GM18873 (cell line): ENCODE data around the gene DSTN.

Experiments used
- ATAC-seq: cut with Tn5 transposase; IDR thresholded peaks from one replicate; pipeline ENCODE4 v1.9.1; 2021; ENCODE audit warnings: mild to moderate bottlenecking, moderate library complexity, moderate number of reproducible peaks; ENCODE audit not compliant: unreplicated experiment, low FRiP score

The DSTN gene

DNA sequence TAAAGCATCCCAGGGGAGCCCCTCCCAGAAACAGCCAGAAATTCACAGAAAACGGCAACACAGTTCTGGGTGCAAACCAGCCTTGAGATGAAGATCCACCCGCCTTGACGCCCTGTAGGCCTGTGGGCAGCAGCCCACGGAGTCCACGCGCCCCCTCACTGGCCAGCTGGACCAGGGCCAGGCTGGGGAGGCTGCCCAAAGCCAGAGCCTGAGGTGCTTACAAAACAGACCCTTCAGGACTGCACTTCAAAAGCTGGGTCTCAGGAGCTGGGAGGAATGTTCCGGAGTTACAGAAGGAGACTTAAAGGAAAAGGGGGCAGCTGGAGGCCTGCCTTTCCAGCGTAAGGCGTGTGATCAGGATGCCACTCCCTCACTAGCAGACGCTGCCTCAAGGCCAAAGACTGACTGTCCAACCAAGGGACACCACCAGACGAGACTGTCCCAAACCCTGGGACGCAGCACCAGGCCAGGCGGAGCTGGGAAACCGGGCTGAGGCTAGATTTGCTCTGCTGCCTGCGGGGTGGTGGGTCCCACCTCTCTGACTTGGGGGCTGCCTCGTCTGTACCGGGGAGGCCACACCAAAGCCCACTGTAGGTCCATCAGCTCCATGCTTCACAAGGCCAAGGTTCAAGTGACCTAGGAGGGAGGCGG is 64.1 kb downstream of the DSTN start:
- no peak for ATAC-seq

DNA sequence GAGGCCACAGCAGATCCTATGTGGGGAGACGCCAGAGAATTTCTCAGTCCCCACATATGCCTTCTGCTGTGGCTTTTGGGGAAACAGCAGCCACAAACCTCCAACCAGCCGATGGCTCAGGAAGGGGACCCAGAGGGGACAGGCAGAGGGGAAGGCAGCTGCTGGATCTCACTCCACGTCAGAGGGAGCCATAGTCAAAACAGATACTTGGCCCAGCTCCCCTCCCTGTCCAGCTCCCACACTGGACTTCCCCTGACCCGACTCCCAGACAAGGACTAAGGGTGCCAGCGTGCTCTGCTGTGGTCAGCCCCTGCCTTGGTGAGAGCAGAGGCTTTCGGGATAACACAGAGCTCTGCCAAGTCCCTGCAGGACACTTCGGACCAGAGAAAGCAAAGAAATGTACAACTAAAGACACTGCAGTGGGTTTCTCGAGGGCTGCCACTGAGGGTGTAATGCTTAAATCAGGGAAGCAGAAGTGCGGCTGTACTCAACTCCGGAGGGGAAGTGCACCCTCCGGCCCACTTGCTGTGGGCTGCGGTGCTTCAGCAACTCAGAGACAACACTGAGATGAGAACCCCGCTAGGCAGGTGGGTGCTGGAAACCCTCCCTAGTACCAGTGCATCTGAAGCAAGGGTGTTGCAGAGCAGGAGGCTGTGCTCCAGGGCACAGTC is 64.9 kb downstream of the DSTN start:
- no peak for ATAC-seq

DNA sequence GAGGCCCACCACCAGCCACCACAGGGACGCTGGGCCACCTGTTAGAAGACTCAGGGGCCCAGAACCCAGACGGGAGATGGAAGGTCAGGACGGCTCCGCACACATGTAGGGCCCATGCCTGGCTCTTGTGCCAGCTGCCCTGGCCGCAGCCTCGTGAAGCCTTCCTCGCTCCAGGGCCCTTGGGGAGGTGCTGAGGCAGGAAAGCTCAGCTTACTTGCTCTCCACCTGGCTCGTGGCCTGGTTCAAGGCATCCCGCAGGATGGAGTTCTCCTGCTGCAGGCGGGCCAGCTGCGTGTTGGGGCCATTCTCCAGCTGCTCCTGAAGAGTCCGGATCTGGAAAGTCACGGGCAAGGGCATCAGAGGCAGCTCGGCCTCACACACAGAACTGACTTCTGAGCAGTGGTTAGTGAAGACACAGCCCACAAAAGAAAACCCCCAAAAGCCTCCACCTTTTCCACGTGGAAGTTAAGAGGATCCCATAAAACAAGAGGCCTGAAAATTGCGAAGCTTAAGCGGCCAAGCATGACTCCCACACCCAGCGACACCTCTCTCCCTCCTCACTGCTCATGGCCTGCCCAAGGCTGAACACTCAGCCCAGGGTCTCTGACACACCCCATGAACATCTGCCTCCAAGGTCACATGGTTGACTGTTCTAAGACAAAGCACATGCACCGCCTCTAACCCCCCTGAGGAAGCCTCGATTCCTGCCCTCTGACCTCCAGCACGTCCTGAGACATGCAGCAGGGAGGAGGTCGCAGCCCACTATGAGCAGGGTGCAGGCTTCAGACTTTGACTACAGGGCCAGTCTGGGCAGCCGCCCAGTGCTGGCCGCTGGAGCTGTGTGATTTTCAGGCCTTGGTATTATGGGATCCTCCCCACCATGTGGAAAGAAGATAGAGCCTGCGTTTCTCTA is 65.7 kb downstream of the DSTN start:
- ATAC-seq, result no peak

DNA sequence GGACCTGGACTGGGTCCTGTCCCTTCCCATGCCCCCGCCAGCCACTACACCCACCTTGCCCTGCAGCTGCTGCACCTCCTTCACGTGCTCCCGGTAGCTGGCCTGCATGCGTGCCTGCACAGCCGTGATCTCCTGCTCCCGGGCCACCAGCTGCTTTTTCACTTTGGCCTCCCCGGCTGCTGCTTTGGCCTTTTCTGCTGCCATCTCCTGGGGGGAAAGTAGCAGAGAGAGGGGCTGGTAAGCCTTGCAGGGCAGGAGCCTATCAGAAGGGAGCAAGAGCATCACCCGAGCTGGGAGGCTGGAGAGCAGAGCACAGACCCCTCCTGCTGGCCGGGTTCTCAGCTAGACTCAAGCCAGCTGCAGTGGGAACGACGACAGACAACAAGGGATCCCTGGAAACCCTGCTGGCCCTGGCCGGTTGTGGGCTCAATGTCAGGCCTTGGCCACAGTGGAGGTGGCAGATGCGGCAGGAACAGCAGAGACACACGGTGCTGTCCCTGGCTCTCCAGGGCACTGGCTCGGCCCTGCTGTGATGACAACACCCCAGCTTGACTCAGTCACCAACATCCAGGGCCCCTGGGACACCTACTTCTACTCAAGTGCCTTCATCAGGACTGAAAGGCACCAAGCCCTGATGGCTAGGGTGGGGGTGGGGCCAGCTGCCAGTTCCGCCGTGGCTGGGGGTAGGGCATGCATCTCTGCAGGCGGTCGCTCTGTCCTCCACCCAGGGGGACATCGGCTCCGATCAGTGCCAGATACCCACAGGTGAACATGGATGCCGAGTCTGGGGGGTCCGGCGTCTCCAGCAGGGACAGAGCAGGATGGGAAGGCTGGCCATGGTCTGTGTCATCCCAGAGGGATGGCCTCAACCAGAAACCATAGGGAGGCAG is 66.9 kb downstream of the DSTN start:
- ATAC-seq, result no peak

DNA sequence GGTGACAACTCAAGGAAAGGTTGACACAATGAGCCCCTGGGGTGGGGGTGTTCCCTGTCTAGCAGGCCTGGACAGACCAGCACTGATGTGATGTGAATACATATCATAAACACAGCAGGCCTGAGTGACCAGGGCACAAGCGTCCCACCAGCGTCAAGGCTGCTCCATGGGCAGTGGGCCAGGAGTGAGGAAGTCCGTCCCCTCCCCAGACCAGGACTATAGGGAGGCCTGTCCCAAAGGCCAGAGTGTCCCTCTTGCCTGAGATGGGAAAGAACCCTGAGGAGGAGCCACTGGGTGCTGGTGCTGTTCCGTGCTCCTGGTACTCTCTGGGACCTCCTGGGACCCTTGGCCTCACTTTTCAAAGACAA is 67.5 kb downstream of the DSTN start:
- no peak for ATAC-seq

DNA sequence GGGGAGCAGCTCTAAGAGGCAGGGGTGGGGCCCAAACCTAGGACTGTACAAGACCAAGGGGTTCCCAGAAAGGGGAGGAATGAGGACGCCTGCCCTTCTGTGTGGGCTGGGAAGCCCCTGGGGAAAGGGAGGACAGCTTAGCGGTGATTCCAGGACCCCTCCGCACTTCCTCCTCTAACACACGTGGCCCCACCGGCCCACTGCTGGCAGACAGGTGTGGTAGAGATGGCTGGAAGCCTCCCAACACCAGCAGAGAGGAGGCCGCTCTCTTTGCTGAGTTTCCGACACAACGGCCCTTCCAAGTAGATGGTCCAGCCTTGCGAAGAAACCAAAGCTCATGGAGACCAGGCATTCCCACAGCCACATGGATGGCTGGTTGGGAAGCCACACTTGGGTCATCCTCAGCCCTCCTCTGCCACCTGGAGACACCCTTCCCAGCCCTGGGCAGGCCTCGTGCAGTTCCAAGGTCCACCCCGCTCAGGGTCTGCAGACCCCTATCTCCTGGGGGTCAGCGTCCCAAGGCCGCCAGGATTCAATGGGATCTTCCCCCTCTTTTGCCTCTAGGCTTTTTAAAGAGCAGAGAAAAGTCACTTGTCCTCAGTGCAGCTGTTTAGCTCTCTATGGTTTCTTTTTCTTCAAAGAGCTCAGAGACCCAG is 68.2 kb downstream of the DSTN start:
- ATAC-seq, result no peak

DNA sequence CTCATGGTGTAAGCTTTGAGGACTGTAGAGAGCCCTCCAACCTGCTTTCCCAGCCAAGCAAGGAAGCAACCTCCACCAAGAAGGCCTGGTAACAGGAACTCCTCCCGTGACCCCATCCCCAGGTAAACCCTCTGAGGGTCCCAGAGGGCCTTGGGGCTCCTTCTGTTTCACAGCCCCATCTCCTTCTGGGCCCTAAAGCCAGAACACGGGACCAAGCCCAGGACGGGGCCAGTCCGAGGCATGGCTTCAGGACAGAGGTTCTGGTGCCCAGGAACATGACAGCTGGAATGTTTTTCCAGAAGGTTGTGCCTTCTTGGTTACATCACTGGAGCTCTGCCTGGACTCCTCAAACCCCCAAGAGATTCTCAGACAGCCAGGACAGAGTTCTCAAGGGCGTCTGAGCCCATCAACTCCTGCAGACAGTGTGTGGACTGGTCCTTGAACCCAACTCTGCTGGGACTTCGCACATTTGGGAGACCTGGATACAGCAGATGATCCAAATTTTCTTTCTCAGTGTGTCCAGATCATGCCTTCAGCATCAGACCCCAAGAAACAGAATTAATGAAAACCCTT is 69.0 kb downstream of the DSTN start:
- no peak for ATAC-seq

DNA sequence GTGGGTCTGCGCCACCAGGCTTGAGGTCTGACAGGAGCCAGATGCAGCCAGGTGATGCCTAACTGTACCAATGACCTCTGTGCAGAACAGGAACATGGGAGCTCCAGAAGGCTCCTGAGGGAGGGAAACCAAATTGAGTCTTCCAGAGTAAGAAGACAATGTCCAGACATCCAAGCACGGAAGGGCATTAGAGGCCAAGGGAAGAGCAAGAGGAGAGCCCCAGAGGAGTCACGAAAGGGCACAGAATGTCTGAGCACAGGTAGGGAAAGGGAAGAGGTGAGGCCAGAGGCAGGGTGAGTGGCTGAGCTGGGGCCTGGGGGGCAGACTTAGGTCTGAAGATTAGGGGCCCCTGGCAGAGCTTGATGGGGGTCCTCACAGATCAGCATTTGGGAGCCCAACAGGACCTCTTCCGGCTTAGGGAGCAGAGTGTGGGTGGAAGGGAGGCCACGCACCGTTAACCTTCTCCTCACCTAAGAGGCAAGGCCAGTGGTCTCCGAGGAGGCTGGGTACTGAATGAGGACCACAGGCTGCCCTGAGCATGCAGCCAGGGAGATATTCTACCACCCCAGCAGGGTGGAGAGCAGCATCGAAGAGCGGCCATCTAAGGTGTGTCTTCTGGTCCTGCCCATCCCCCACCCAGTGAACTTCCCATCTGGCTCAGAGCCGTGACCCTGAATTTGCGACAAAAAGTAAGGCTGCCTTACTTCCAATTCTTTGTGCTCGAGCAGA is 70.4 kb downstream of the DSTN start:
- no peak for ATAC-seq

DNA sequence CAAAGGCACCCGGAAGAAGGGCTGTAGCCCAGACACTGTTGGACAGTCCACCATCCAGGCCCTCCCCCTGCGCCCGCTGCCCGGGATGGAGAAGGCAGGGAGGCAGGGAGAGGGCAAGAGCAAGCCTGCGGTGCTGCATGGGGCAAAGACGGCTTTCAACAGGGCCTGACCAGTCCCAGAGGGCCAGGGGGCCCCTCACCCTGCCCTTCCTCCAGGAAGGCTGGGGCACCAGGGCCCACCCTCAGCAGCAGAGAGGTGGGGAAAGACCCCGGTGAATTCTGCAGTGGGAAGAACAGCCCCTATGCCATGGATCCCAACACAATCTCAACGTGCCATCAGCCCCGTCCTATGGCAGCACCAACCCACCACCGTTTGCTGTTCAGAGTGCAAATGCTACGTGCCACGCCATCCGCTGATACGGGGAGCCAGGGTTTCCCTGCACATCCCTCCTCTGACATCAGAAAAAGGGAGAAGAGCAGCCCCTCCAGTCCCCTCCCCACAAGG is 71.1 kb downstream of the DSTN start:
- no peak for ATAC-seq

DNA sequence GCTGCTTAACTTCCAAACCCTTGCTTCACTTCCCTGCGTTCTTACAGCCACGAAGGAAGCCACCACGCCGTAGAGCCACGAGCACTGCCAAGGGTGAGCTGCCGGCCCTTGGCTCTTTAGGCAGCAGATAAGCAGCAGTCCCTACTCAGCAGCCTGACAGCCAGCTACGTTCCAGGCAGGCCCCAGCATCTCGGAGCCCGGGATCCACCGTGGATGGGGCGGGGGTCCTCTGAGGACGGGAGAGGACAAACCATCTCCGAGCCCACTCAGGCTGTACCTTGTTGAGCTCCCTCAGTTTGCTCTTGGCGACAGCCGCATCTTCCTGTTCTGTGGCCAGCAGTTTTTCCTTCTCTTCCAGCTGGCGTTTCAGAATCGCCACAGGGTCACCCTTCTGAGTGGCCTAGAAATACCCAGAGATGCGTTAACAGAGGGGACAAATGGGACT is 71.7 kb downstream of the DSTN start:
- no peak for ATAC-seq

DNA sequence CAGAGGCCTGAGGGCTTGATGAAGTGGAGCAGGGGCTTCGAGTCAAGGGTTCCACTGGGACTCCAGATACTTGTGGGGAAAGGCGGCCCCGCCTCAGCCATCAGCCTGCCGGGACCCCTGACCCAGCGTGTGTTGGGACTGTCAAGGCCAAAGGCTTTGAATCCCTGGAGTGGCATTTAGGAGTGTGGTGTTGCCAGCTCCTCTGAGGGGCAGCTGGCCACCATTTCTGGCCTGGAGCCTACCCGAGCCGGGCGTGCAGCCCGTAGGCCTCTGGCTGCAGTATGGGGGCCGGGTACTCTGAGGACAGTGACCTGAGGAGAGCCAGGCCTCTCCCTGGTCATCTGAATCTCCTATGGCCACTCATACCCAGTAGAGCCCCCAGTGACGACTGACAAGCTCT is 72.1 kb downstream of the DSTN start:
- ATAC-seq, result no peak

DNA sequence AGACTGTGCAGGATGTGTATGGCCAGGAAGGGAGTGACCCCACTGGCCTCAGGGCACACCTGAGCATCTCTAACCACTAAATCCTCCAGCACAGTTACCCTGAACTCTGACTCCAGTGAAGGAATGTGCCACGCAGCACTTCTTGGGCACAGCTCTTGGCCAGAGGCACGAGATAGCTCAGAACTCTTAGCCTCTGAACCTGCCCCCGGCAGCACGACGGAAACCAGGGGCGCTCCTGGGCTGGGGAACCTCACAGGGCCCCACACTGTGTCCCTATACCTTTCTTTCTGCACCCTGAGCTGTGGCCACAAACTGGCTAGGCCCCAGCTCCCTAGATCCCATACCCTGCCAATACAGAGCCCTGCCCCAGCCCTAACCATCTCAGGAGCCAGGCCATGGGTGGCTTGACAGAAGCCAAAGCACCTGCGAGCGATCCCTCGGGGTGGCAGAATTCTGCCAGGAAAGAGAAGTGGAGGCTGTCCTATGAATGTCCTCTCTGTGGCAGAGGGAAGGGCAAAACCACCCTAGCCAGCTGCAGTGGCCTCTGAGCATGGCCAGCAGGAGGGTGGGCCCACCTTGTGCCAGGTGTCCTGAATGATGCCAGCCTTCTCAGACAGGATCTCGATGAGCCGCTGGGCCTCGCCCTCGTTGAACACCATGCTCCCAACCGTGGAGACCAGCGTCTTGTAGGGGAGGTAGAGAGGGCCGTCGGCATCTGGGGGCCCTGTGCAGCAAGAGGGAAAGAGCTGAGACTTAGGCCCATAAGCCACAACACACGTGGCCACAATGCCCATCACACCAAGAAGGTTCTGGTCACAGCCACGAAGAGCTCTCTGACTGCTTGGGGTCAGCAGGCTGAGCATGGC is 72.8 kb downstream of the DSTN start:
- no peak for ATAC-seq

DNA sequence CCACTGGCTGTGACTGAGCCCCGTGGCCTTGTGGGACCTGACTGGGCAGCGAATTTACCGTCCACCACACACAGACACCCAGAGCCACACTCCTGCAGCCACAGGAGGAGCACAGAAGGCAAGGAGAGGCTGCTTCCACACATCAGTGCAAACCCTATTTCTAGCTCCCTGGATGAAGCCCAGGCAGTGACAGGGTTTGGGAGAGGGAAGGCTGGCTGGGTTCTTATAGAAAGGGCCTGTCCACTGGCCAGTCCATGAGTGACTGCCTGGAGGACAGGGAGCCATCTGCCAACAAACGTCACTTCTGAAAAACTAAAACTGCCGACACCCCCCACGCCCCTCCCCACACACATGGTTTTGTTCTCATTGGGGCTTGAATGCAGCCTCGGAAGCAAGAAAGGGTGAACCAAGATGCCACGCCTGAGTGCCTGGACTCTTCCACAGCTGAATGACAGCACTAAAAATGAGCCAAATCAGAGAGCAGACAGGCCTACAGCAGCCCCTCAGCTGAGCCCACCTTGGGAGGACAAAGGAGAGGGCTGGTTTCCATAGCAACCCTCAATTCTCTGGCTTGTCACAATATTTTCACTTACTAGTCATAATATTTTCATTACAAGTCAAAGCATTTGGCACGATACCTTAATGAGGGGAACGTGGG is 73.8 kb downstream of the DSTN start:
- no peak for ATAC-seq

DNA sequence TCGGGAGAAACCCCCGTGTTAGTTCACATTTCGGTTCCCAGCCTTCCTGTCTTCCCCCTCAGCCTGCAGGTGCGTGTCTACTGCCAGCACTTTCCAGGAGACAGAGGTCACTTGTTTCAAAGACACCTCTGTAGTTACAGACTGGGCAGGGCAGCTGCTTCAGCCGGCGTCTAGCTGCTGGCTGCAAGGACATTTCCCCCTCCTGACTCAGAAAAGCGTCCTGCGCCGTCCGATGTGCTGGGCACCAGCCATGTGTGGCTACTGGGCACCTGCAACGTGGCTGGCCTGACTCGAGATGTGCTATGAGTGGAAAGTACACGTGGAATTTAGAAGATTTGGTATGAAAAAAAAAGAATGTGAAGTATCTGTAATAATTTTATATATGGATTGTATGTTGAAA is 74.6 kb downstream of the DSTN start:
- ATAC-seq, result no peak

DNA sequence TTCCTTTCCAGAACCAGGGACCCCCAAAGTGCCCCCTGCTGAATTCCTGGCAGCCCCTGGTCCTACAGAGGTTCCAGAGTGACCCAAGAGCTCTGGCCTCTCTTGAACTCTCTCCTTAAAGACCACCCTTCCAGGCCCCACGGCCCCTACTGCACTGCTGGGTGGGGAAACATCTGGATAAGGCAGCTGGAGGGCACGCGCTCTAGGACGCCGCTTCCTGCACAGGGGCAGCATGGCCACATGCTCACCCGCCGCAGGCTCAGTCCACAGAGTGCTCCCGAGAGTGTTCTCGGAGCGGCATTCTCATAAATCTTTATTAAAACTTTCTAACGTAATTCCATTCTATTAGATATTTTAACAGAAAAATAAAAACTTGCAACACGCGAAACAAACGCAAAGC is 75.1 kb downstream of the DSTN start:
- ATAC-seq, result no peak

DNA sequence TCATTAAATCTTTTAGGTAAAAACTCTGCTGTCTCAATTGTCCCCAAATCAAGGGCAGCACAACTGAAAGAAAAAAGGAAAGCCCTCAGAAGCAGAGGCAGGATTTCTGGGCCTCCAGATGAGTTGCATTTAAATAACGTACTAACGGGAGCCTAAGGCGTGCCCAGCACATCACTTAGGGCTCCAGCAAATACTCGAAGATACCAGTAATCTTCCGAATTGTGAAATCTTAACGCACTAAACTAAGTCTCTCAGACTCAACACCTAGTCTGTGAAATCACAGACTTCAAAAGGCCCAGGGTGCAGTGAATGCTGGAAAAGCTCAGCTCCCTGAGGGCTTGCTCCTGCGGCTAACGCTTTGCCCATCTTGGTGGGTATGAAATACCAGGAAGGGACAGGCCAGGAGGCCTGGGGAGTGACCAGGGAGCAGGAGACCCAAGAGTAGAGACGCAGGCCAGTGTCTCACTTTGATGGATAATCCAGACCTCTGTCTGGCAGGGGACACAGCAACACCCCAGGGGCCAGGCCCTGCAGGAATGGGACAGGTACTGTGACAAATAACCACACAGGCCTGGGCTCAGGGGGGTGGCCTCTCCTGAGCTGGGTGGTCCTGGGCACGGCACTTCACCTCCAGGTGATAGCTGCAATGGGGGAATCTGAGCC is 75.8 kb downstream of the DSTN start:
- ATAC-seq, result no peak
